HG03565 (cell line): ENCODE measurements around the gene RCHY1.

Experiments
- ATAC-seq: cut with Tn5 transposase; IDR thresholded peaks from one replicate; pipeline ENCODE4 v1.9.1; 2021; ENCODE audit warnings: mild to moderate bottlenecking, moderate library complexity; ENCODE audit not compliant: unreplicated experiment

Gene RCHY1

DNA sequence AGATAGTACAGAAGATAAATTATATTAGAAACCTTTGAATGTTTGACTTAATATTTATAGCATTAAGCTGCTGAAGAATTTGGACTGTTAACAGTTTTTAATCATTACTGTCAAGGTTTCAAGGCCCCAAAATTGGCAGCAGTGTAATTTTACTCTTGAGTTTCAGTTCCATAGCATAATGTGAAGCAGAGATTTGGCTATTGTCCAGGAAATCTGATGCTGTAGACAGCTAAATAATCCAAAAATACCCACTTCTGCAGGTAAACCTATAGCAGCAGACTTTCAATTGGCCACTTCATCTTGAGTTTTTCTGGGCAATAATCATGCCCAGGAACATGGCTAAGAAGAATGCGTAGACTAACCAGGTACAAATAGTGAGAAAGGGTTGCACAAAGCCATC lies 85.0 kb downstream of the RCHY1 start:
- ATAC-seq = no peak
